A673 (cell line): Measurements from ENCODE around the gene RTN1.

Experiments
- EZH2 ChIP-seq: fragments of 200-600 bp; sonication (generic); IDR thresholded peaks from 2 replicates; pipeline ENCODE4 v1.6.1; 2017; ENCODE audit warnings: borderline replicate concordance, low read depth, mild to moderate bottlenecking, mixed read lengths, antibody characterized with exemption, low read length; ENCODE audit not compliant: poor library complexity, severe bottlenecking
- TF ChIP-seq, protein P1 (sequence below): fragments of 300-800, 200-600 bp; sonication (generic); conservative IDR thresholded peaks from 2 replicates; pipeline ENCODE4 v1.5.1; 2017; ENCODE audit warnings: low read depth, mild to moderate bottlenecking, antibody characterized with exemption, low read length, moderate library complexity, mixed read lengths

DNA sequence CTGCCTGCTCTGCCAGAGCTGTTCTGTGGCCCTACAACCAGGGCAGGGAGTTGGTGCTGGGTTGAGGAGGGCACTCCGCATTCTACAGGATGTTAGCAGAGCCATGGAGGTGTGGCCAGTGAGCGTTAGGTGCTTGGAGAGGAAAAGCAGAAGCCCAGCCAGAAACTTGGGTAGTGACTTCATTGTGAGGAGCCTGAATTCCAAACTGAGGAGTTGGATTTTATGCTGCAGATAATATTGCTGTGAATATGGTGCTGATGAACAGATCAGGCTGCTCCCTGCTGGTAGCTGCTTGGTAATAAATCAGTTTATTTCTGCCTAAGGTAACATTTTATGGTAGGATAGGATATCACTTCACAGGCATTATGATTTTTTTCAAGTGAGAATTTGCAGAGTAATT is 286.8 kb downstream of the RTN1 start:
- TF ChIP-seq, protein P1, sequence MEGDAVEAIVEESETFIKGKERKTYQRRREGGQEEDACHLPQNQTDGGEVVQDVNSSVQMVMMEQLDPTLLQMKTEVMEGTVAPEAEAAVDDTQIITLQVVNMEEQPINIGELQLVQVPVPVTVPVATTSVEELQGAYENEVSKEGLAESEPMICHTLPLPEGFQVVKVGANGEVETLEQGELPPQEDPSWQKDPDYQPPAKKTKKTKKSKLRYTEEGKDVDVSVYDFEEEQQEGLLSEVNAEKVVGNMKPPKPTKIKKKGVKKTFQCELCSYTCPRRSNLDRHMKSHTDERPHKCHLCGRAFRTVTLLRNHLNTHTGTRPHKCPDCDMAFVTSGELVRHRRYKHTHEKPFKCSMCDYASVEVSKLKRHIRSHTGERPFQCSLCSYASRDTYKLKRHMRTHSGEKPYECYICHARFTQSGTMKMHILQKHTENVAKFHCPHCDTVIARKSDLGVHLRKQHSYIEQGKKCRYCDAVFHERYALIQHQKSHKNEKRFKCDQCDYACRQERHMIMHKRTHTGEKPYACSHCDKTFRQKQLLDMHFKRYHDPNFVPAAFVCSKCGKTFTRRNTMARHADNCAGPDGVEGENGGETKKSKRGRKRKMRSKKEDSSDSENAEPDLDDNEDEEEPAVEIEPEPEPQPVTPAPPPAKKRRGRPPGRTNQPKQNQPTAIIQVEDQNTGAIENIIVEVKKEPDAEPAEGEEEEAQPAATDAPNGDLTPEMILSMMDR = peak; percentile 50; the same call in 1 of the 2 replicates
- TF ChIP-seq EZH2 = no peak
